Pancreas (tissue), 10 donors: ENCODE measurements around the gene CLDN18. TPM values are rescaled to one million over a fixed set of nuclear protein-coding genes. Genes with fewer than 3 reads are reported as not detected.

Experiments used
- ATAC-seq, 4 donors: fragments of 200-7000 bp; cut with Tn5 transposase; one replicate each; pipeline versions ENCODE4 v1.8.0 to v1.9.1; 2020; ENCODE audit warnings: mild to moderate bottlenecking in 4 of 4, moderate library complexity in 4 of 4
- DNase-seq, 6 donors: peaks; one replicate each; pipeline ENCODE4 v3.0.0-alpha.2; 2020
- FAIRE-seq: peaks from 2 replicates; lab custom pipeline; 2012; peaks lifted over from hg19 to GRCh38; lab: Jason Lieb, UNC
- H3K27ac ChIP-seq, 4 donors: fragments of 200-600 bp; sonication (generic); 1 replicate in 3 of 4; 2 replicates in 1 of 4; pipeline versions ENCODE4 v1.5.0 to v1.8.0; 2020
- H3K27me3 ChIP-seq, 4 donors: fragments of 200-600 bp; one replicate each; pipeline ENCODE4 v1.8.0; 2021
- H3K36me3 ChIP-seq, 3 donors: fragments of 200-600 bp; sonication (generic) in 1 of 3; one replicate each; pipeline versions ENCODE4 v1.5.0 to v1.8.0; 2020 to 2021
- H3K4me1 ChIP-seq, 3 donors: fragments of 200-600 bp; one replicate each; pipeline ENCODE4 v1.8.0; 2021
- H3K4me3 ChIP-seq, 4 donors: fragments of 200-600 bp; sonication (generic) in 2 of 4; one replicate each; pipeline versions ENCODE4 v1.5.0 to v1.8.0; 2020 to 2021
- H3K9me3 ChIP-seq, 4 donors: fragments of 200-600 bp; one replicate each; pipeline ENCODE4 v1.8.0; 2021
- WGBS, 2 donors: extraction: QIAGEN DNeasy Blood & Tissue Kit; methylation state at CpG; one replicate each; pipeline ENCODE4 v1.1.7; 2013; 5-methylcytosine and 5-hydroxymethylcytosine counted together
- intact Hi-C, 3 donors: fragments of 100-400 bp; cut with DNase I; formaldehyde crosslinking; loops; one replicate each; pipeline versions ENCODE4 v1.11.1 to v1.14.2; 2022
- polyA plus RNA-seq, 2 donors: library from polyadenylated mRNA; stranded (reverse); fragments of 200-250 nt; gene quantifications; one replicate each; pipeline ENCODE4 v1.2.3, GENCODE V29; 2013
- total RNA-seq, 6 donors: library from RNA; stranded (reverse); fragmentation: NEBNext Ultra II Directional in 4 of 6; extraction: Animal tissue kit (Norgen Biotek cat#: 25700) in 4 of 6; gene quantifications; one replicate each; pipeline versions ENCODE4 v1.2.1 to v1.2.4, GENCODE V29; 2021 to 2023
- TF ChIP-seq, protein P1 (sequence below), 4 donors: fragments of 200-600 bp; sonication (generic) in 3 of 4; IDR thresholded peaks; one replicate each; pipeline versions ENCODE4 v1.5.0 to v1.8.0; 2021; ENCODE audit warnings: antibody characterized with exemption in 4 of 4
- donor health status: healthy with polysubstance abuse.
- donor health status: DM: no; HTN: no; CAD: no; lungs with moderate emphysema.
- donor health status: DM: no; HTN: no; CAD: no.
- donor health status: control.
- donor health status: control.
- donor health status: Bipolar disorder and iron deficiency.
- donor health status: DM: yes; HTN: yes; CAD: no.
- donor health status: DM: no; HTN: no; CAD: no.
- donor health status: DM: no; HTN: no; CAD: no.
- donor health status: DM: yes; HTN: yes; CAD: no.

The CLDN18 gene
- total and polyA plus RNA-seq, 8 donors, result 0.04 to 8.1 (median 2.0) TPM; not detected in 4

DNA sequence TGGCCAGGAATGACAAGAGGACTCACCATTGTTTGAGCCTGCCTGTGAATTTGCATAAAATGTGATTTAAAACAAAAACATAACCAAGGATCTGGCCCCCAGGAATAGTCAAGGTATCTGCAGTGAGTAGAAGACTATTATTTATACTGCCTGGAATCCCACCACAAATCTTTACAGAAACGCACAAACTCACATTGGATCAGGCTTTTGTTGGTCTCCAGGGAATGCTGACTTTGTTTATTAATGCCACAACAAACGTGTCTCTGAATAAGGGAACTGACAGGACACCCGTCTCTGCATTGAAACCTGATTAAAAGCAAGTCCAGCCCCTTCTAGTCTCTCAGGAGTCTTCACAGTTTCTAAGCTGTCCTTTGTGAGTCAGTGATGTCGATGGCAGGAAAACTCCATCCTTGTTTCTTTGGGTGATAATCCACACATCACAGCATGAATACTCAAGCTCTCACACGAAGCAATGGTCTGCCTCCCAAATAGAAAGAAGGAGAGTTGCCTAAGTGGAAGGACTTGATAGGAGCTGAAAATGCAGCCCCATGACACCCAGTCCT lies 37.7 kb downstream of the CLDN18 start:
- Histone ChIP-seq H3K4me1 (no peaks in the 10 kb centered on the region), H3K27ac (no peak overlapping the region), H3K9me3 (no peaks in the 10 kb centered on the region), H3K36me3 (no peaks in the 10 kb centered on the region), H3K27me3 (no peaks in the 10 kb centered on the region), H3K4me3 (no peak overlapping the region)
- no peak for FAIRE-seq
- DNase-seq, result no peak
- ATAC-seq, result no peak
- WGBS, 2 donors, result 61% methylated on average over 5 of the region's 5 CpGs
- intact Hi-C loops, result no loop called here
- TF ChIP-seq, protein P1, sequence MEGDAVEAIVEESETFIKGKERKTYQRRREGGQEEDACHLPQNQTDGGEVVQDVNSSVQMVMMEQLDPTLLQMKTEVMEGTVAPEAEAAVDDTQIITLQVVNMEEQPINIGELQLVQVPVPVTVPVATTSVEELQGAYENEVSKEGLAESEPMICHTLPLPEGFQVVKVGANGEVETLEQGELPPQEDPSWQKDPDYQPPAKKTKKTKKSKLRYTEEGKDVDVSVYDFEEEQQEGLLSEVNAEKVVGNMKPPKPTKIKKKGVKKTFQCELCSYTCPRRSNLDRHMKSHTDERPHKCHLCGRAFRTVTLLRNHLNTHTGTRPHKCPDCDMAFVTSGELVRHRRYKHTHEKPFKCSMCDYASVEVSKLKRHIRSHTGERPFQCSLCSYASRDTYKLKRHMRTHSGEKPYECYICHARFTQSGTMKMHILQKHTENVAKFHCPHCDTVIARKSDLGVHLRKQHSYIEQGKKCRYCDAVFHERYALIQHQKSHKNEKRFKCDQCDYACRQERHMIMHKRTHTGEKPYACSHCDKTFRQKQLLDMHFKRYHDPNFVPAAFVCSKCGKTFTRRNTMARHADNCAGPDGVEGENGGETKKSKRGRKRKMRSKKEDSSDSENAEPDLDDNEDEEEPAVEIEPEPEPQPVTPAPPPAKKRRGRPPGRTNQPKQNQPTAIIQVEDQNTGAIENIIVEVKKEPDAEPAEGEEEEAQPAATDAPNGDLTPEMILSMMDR (IDR thresholded peaks at IDR 0.05), result no peak

DNA sequence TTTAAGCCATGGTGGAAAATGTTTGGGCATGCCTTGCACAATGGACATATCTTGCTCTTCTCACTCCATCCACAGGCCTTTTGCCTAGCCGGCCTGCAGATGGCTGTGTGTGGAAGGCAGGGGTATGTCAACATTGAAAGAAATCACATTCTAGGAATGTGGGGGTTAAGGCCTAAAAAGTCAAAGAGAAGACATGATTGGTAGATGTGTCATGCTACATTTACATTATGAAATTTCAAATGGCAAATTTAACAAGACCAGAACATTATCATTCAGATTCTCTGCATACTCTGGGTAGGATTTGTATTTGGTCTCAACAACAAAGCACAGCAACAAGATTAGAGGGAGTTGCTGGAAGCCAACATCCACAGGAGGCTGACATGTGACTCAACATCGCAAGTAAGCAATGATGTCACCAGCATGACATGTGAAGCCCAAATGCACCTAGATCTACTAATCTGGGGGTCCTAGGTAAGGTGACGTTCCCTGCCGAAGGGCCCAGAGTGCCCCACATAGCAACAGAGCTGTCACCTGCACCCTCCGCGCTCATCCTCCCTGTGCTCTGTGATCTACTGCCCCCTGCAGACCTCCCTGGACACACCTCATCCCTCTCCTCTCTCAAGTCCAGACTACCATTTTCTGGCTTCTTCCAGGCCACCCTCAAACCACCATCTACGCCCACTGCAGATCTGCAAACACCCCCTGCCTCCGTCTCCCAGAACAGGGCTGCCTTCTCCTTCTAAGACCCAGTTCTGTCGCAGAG lies 39.4 kb downstream of the CLDN18 start:
- intact Hi-C loops, result no loop called here
- FAIRE-seq (no peak), DNase-seq (no peak), ATAC-seq (no peak)
- Histone ChIP-seq H3K36me3 (no peaks in the 10 kb centered on the region), H3K9me3 (no peaks in the 10 kb centered on the region), H3K27me3 (no peaks in the 10 kb centered on the region), H3K27ac (no peak overlapping the region), H3K4me3 (no peak overlapping the region), H3K4me1 (no peaks in the 10 kb centered on the region)
- 83 to 86% methylated on average over 9 of the region's 9 CpGs for WGBS, 2 donors
- TF ChIP-seq, protein P1 (IDR thresholded peaks at IDR 0.05), result no peak

DNA sequence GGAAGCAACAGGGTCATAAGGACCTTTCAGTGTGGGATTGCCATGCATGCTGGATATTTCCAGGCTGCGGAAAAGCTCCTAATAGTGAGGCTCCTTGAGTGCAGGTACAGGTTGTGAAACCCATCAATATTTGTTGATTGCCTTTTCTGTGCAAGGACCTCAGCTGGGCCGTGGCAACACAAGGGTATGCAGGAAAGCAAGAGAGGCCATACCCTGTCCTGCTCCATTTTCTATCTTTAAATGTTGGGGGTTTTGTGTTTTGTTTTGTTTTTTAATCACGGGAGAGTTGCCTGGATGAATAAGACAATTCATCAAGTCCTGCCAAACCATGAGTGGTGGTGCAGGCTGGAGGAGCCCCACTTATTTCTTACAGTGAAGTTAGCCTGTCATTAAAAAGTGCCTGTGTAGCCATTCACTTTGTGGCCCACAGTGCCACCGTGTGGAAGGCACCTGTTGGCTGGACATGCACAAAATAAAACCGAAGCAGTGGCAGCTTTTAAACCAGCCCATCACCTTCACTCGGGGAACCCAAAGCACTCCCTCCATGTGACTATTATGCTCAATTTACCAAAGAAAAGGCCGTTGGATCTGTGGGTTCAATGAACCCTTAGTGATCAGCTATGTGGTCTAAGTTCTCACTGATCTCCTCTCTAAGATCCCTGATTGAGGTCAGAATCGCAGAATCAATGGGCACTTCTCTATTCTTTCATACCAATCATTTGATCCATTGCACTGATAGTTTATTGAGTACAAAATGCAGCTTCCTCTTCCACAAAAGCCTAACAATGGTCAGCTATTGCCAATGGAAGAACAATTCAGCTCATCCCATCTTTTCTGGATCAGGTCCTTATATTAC lies 42.2 kb downstream of the CLDN18 start:
- TF ChIP-seq, protein P1 (IDR thresholded peaks at IDR 0.05), result peak; percentile 24 to 59 (median 46)
- Histone ChIP-seq H3K27me3 (no peaks in the 10 kb centered on the region), H3K9me3 (no peaks in the 10 kb centered on the region), H3K36me3 (no peaks in the 10 kb centered on the region), H3K4me3 (no peak overlapping the region), H3K4me1 (no peaks in the 10 kb centered on the region), H3K27ac (no peak overlapping the region)
- intact Hi-C loops, result no loop called here
- DNase-seq (peak in 3 of 6 donors; percentile 33 to 70 (median 36)), FAIRE-seq (no peak), ATAC-seq (peak; percentile 46 to 84 (median 72))
- 35 to 40% methylated on average over 8 of the region's 8 CpGs for WGBS, 2 donors

DNA sequence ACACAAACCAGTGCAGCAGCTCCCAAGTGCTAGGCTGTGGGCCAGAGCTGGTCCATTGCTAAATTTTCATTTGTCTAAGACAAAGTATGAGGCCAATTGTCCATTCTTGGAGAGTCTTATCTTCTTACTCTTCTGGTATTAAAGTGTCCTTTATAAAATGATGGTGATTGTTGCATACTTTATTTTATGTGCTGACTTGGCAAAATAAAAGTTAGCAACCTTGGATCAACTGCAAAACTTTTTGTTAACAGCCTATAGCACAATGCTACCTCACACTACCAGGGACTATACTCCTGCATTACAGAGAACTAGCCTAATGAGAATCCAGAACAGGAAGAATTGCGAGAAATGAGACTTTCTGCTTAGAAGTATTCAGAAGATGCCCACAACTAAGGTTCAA lies 44.1 kb downstream of the CLDN18 start:
- Histone ChIP-seq H3K36me3 (no peaks in the 10 kb centered on the region), H3K9me3 (no peaks in the 10 kb centered on the region), H3K4me1 (no peaks in the 10 kb centered on the region), H3K27ac (no peak overlapping the region), H3K27me3 (no peaks in the 10 kb centered on the region), H3K4me3 (no peak overlapping the region)
- FAIRE-seq, result no peak
- TF ChIP-seq, protein P1 (IDR thresholded peaks at IDR 0.05), result no peak
- WGBS, 2 donors, result 96 to 100% methylated on average over 1 of the region's 1 CpG
- DNase-seq, result no peak
- intact Hi-C loops, result no loop called here
- no peak for ATAC-seq
